ENCODE data around the gene SETD7. TPM values are rescaled to one million over a fixed set of nuclear protein-coding genes. Genes with fewer than 3 reads are reported as not detected.

SETD7 gene
- total RNA-seq, 1 donor from 2014 or later: 22.6 TPM

- no peaks in the 10 kb centered on the region for H3K27me3 Mint-ChIP-seq (ENCODE audit: unreplicated experiment)
- TF ChIP-seq, protein P1, sequence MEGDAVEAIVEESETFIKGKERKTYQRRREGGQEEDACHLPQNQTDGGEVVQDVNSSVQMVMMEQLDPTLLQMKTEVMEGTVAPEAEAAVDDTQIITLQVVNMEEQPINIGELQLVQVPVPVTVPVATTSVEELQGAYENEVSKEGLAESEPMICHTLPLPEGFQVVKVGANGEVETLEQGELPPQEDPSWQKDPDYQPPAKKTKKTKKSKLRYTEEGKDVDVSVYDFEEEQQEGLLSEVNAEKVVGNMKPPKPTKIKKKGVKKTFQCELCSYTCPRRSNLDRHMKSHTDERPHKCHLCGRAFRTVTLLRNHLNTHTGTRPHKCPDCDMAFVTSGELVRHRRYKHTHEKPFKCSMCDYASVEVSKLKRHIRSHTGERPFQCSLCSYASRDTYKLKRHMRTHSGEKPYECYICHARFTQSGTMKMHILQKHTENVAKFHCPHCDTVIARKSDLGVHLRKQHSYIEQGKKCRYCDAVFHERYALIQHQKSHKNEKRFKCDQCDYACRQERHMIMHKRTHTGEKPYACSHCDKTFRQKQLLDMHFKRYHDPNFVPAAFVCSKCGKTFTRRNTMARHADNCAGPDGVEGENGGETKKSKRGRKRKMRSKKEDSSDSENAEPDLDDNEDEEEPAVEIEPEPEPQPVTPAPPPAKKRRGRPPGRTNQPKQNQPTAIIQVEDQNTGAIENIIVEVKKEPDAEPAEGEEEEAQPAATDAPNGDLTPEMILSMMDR (IDR thresholded peaks at IDR 0.05; ENCODE audit: partially characterized antibody, unreplicated experiment): no peak
- H3K27ac Mint-ChIP-seq (ENCODE audit: unreplicated experiment): no peak overlapping the region
- no peak overlapping the region for H3K4me3 Mint-ChIP-seq (ENCODE audit: unreplicated experiment)
- H3K4me1 Mint-ChIP-seq (ENCODE audit: low read depth, unreplicated experiment): peaks cover 10% of the 10 kb centered on the region
- H3K9me3 Mint-ChIP-seq (ENCODE audit: unreplicated experiment): peaks cover 3% of the 10 kb centered on the region
- H3K36me3 Mint-ChIP-seq (ENCODE audit: unreplicated experiment): no peaks in the 10 kb centered on the region
- no peak for DNase-seq
Observed at GRCh38 chr4:139509727-139510410, 46.1 kb downstream of the SETD7 start.

GRCh38 chr4:139508581-139509237, 47.3 kb downstream of the SETD7 start:
- TF ChIP-seq, protein P1 (IDR thresholded peaks at IDR 0.05; ENCODE audit: partially characterized antibody, unreplicated experiment): no peak
- Mint-ChIP-seq H3K36me3 (ENCODE audit: unreplicated experiment) (no peaks in the 10 kb centered on the region), H3K9me3 (ENCODE audit: unreplicated experiment) (no peaks in the 10 kb centered on the region), H3K27me3 (ENCODE audit: unreplicated experiment) (no peaks in the 10 kb centered on the region), H3K4me3 (ENCODE audit: unreplicated experiment) (peak overlapping the region; percentile 4), H3K4me1 (ENCODE audit: low read depth, unreplicated experiment) (peaks cover 10% of the 10 kb centered on the region), H3K27ac (ENCODE audit: unreplicated experiment) (no peak overlapping the region)
- DNase-seq: no peak

GRCh38 chr4:139506774-139507173, 49.2 kb downstream of the SETD7 start:
- peaks cover 2% of the 10 kb centered on the region for H3K9me3 Mint-ChIP-seq (ENCODE audit: unreplicated experiment)
- H3K27me3 Mint-ChIP-seq (ENCODE audit: unreplicated experiment): peaks cover 1% of the 10 kb centered on the region
- H3K27ac Mint-ChIP-seq (ENCODE audit: unreplicated experiment): no peak overlapping the region
- H3K4me3 Mint-ChIP-seq (ENCODE audit: unreplicated experiment): no peak overlapping the region
- TF ChIP-seq, protein P1 (IDR thresholded peaks at IDR 0.05; ENCODE audit: partially characterized antibody, unreplicated experiment): no peak
- DNase-seq: no peak
- H3K36me3 Mint-ChIP-seq (ENCODE audit: unreplicated experiment): no peaks in the 10 kb centered on the region
- H3K4me1 Mint-ChIP-seq (ENCODE audit: low read depth, unreplicated experiment): peaks cover 8% of the 10 kb centered on the region

DNA sequence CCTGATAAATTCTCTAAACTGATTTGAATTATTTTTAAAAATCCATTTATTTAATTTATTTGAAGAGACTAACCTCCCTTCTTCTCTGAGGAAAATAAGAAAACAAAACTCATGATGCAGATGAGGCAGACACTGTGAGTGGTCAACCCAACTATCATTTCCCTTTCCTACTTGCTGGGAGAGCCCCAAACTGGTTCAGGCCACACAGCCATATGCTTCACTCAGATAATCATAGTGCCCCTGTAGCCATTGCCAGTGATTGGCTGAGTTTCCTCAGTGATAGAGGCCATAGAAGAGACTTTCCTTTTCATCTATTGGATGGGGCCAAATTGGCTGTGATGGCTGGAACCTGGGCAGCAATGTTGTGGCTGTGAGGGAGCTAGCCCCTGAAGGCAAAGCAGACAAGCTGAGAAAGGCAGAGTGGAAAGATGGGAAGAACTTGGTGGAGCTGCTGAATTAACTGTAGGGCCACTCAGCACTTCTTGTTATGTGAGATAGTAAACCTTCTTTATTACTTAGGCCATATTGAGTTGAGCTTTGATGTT, 52.3 kb downstream of the SETD7 start:
- TF ChIP-seq, protein P1 (IDR thresholded peaks at IDR 0.05; ENCODE audit: partially characterized antibody, unreplicated experiment): no peak
- Mint-ChIP-seq H3K36me3 (ENCODE audit: unreplicated experiment) (no peaks in the 10 kb centered on the region), H3K4me1 (ENCODE audit: low read depth, unreplicated experiment) (peaks cover 4% of the 10 kb centered on the region), H3K9me3 (ENCODE audit: unreplicated experiment) (peaks cover 2% of the 10 kb centered on the region), H3K27ac (ENCODE audit: unreplicated experiment) (no peak overlapping the region), H3K27me3 (ENCODE audit: unreplicated experiment) (peaks cover 1% of the 10 kb centered on the region), H3K4me3 (ENCODE audit: unreplicated experiment) (no peak overlapping the region)
- no peak for DNase-seq
